ENCODE measurements around the gene KCNJ15.

DNA sequence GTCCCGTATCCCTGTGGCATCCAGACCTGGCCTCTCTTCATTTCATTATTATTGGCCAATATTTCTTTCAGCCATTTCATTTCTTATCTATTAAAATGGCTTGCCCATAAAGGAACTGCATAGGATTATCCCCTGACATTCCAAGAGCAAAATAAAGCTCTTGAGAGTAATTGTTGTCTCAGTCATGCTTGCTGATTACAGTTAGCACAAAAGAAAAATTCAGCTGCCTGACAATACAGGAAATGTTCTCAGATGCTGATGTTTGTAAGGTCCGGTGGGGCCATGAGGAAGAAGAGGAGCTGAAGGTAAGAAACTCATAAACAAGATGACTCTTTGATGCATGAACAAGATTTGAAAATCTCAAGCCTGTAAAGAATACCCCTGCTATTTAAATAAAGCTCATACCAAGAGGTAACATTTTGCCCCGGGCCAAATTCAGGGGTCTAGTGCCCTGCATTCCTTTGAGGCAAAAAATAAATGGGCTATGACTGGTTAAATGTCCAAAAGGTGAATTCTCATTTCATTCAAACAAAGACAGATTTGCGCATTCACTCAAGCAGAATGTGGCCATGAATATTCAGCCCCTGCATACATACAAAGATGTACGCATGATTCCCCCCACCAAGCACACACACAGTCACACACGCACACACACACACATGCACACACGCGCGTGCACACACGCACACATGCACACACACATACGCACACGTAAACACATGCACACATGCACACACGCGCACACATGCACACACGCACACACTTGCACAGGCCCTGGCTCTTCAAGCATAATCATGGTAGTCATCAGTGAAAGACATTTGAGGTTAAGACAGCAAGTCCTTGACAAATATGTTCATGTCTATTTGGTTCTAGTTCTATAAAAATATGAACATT is 44.8 kb downstream of the KCNJ15 start:
- no peak for TF ChIP-seq EZH2 (IDR thresholded peaks at IDR 0.05; ENCODE audit: insufficient read depth, poor library complexity, severe bottlenecking)
- no peak for TF ChIP-seq EZH2phosphoT487 (IDR thresholded peaks at IDR 0.05; ENCODE audit: insufficient read depth, low read depth)
